IMR-90 (cell line): Measurements from ENCODE around the gene SNTG2. TPM values are rescaled to one million over a fixed set of nuclear protein-coding genes. Genes with fewer than 3 reads are reported as not detected.

ENCODE experiments used
- ATAC-seq: fragments of 200-7000 bp; cut with Tn5 transposase; 2 replicates; pipeline ENCODE4 v1.9.1; 2020; ENCODE audit warnings: low read depth, mild to moderate bottlenecking, moderate library complexity
- BruUV-seq: library from RNA; stranded (reverse); fragments of 400-500 nt; replicated peaks from 2 replicates; lab custom pipeline; 2021; lab: Mats Ljungman, UMichigan
- CTCF ChIA-PET: fragments of 300-600 bp; formaldehyde crosslinking; extraction: SDS; loops from one replicate; lab custom pipeline; 2021; ENCODE audit warnings: antibody characterized with exemption; lab: Yijun Ruan, JAX
- POLR2A ChIA-PET: fragments of 300-600 bp; sonication (Branson Sonifier 250); formaldehyde crosslinking; loops from one replicate; lab custom pipeline; 2022; ENCODE audit warnings: antibody characterized with exemption; ENCODE audit not compliant: unreplicated experiment; lab: Charles Lee
- DNase-seq: peaks from one replicate; pipeline ENCODE4 v3.0.0; 2013
- H2AFZ ChIP-seq: replicated peaks from 2 replicates; pipeline ENCODE3; 2013; ENCODE audit warnings: low read length, mild to moderate bottlenecking; ENCODE audit not compliant: poor library complexity
- H2AK5ac ChIP-seq: 2 replicates; pipeline ENCODE4 v1.6.1; 2013; ENCODE audit warnings: low read depth, low read length, inconsistent platforms
- H2AK9ac ChIP-seq: replicated peaks from 2 replicates; pipeline ENCODE3; 2013; ENCODE audit warnings: mild to moderate bottlenecking, low read depth, low read length, moderate library complexity; ENCODE audit not compliant: poor library complexity
- H2BK120ac ChIP-seq: 2 replicates; pipeline ENCODE4 v1.6.1; 2013; ENCODE audit warnings: low read depth, low read length, inconsistent platforms
- H2BK15ac ChIP-seq: 3 replicates; pipeline ENCODE4 v1.6.1; 2013; ENCODE audit warnings: low read depth, low read length, inconsistent platforms
- H2BK20ac ChIP-seq: 2 replicates; pipeline ENCODE4 v1.6.1; 2013; ENCODE audit warnings: low read depth, mild to moderate bottlenecking, inconsistent platforms, low read length, moderate library complexity
- H2BK5ac ChIP-seq: 2 replicates; pipeline ENCODE4 v1.6.1; 2013; ENCODE audit warnings: mild to moderate bottlenecking, low read depth, low read length, inconsistent platforms; ENCODE audit not compliant: poor library complexity, severe bottlenecking
- H3K14ac ChIP-seq: replicated peaks from 2 replicates; pipeline ENCODE4 v1.6.1; 2013; ENCODE audit warnings: low read depth, low read length, inconsistent platforms
- H3K18ac ChIP-seq: 2 replicates; pipeline ENCODE4 v1.6.1; 2013; ENCODE audit warnings: low read depth, low read length, control low read depth
- H3K23ac ChIP-seq: 2 replicates; pipeline ENCODE4 v1.6.1; 2013; ENCODE audit warnings: low read depth, low read length, inconsistent platforms
- H3K27ac ChIP-seq: 2 replicates; pipeline ENCODE4 v1.5.1; 2013; ENCODE audit warnings: mild to moderate bottlenecking, control low read depth, low read length; ENCODE audit not compliant: insufficient read depth
- H3K27me3 ChIP-seq: 2 replicates; pipeline ENCODE4 v1.6.1; 2013; ENCODE audit warnings: low read length; ENCODE audit not compliant: control insufficient read depth, insufficient read depth
- H3K36me3 ChIP-seq: 2 replicates; pipeline ENCODE4 v1.6.1; 2013; ENCODE audit warnings: low read length, mixed read lengths; ENCODE audit not compliant: control insufficient read depth, insufficient read depth
- H3K4ac ChIP-seq: 2 replicates; pipeline ENCODE4 v1.6.1; 2013; ENCODE audit warnings: low read depth, low read length, inconsistent platforms
- H3K4me1 ChIP-seq: 2 replicates; pipeline ENCODE4 v1.6.1; 2013; ENCODE audit warnings: low read length, mixed read lengths; ENCODE audit not compliant: control insufficient read depth, insufficient read depth
- H3K4me2 ChIP-seq: 2 replicates; pipeline ENCODE4 v1.6.1; 2013; ENCODE audit warnings: low read depth, mild to moderate bottlenecking, control low read depth, low read length, moderate library complexity
- H3K4me3 ChIP-seq: 2 replicates; pipeline ENCODE4 v1.5.1; 2013; ENCODE audit warnings: low read depth, mild to moderate bottlenecking, control low read depth, low read length, moderate library complexity; ENCODE audit not compliant: insufficient read depth
- H3K56ac ChIP-seq: 2 replicates; pipeline ENCODE4 v1.6.1; 2013; ENCODE audit warnings: low read length, inconsistent platforms; ENCODE audit not compliant: insufficient read depth; ENCODE audit errors: extremely low read depth
- H3K79me1 ChIP-seq, 2 experiments: 2 replicates each; pipeline ENCODE4 v1.6.1; 2013; ENCODE audit warnings: low read length in 2 of 2, inconsistent platforms in 1 of 2, low read depth in 1 of 2
- H3K9ac ChIP-seq: 2 replicates; pipeline ENCODE4 v1.6.1; 2013; ENCODE audit warnings: low read depth, low read length, control low read depth
- H3K9me1 ChIP-seq: 2 replicates; pipeline ENCODE4 v1.6.1; 2013; ENCODE audit warnings: low read length, inconsistent platforms; ENCODE audit not compliant: insufficient read depth
- H3K9me3 ChIP-seq: 2 replicates; pipeline ENCODE4 v1.6.1; 2013; ENCODE audit warnings: low read length; ENCODE audit not compliant: control insufficient read depth, insufficient read depth
- H4K20me1 ChIP-seq: 2 replicates; pipeline ENCODE4 v1.6.1; 2013; ENCODE audit warnings: low read length, inconsistent platforms; ENCODE audit not compliant: insufficient read depth
- H4K5ac ChIP-seq: 2 replicates; pipeline ENCODE4 v1.6.1; 2013; ENCODE audit warnings: mild to moderate bottlenecking, low read depth, low read length, control low read depth
- H4K8ac ChIP-seq, 2 experiments: 2 replicates each; pipeline ENCODE4 v1.6.1; 2013; ENCODE audit warnings: low read depth in 2 of 2, low read length in 2 of 2, control low read depth in 1 of 2, inconsistent platforms in 1 of 2
- H4K91ac ChIP-seq: 2 replicates; pipeline ENCODE4 v1.6.1; 2013; ENCODE audit warnings: low read depth, low read length, inconsistent platforms; ENCODE audit not compliant: insufficient read depth
- BHLHE40 ChIP-seq: fragments of 150-350 bp; IDR thresholded peaks from 2 replicates; pipeline ENCODE4 v1.6.1; 2016; ENCODE audit warnings: mild to moderate bottlenecking, low read depth, low read length
- CEBPB ChIP-seq: IDR thresholded peaks from 2 replicates; pipeline ENCODE4 v1.6.1; 2012; ENCODE audit warnings: low read depth, low read length, improper control_type of control experiment
- CHD1 ChIP-seq: IDR thresholded peaks from 2 replicates; pipeline ENCODE4 v1.6.1; 2012; ENCODE audit warnings: low read depth, low read length, improper control_type of control experiment
- FOS ChIP-seq: fragments of 150-350 bp; IDR thresholded peaks from 2 replicates; pipeline ENCODE4 v1.6.1; 2016; ENCODE audit warnings: low read depth, low read length
- MAFK ChIP-seq: IDR thresholded peaks from 2 replicates; pipeline ENCODE4 v1.6.1; 2012; ENCODE audit warnings: low read depth, low read length, improper control_type of control experiment
- MAZ ChIP-seq: IDR thresholded peaks from 2 replicates; pipeline ENCODE4 v1.6.1; 2012; ENCODE audit warnings: low read depth, mild to moderate bottlenecking, low read length, improper control_type of control experiment, moderate library complexity, borderline replicate concordance
- MXI1 ChIP-seq: IDR thresholded peaks from 2 replicates; pipeline ENCODE4 v1.6.1; 2012; ENCODE audit warnings: low read depth, mild to moderate bottlenecking, low read length, moderate library complexity, borderline replicate concordance
- NFE2L2 ChIP-seq: fragments of 150-350 bp; IDR thresholded peaks from 2 replicates; pipeline ENCODE4 v1.6.1; 2016; ENCODE audit warnings: low read depth, mild to moderate bottlenecking, low read length
- POLR2A ChIP-seq: IDR thresholded peaks from 2 replicates; pipeline ENCODE4 v1.6.1; 2012; ENCODE audit warnings: mild to moderate bottlenecking, low read depth, low read length
- RAD21 ChIP-seq: IDR thresholded peaks from 2 replicates; pipeline ENCODE4 v1.6.1; 2012; ENCODE audit warnings: low read length, improper control_type of control experiment
- RCOR1 ChIP-seq: IDR thresholded peaks from 2 replicates; pipeline ENCODE4 v1.6.1; 2012; ENCODE audit warnings: mild to moderate bottlenecking, low read length, improper control_type of control experiment; ENCODE audit not compliant: insufficient replicate concordance
- RFX5 ChIP-seq: IDR thresholded peaks from 2 replicates; pipeline ENCODE4 v1.8.0; 2012; ENCODE audit warnings: low read depth, mild to moderate bottlenecking, low read length, moderate library complexity
- SMC3 ChIP-seq: fragments of 150-350 bp; IDR thresholded peaks from 2 replicates; pipeline ENCODE4 v1.6.1; 2016; ENCODE audit warnings: low read depth, mild to moderate bottlenecking, antibody characterized with exemption, low read length, moderate library complexity
- WGBS, 2 experiments: methylation state at CpG; one replicate each; pipeline versions ENCODE4 v1.1.5 to v1.1.7; 2013; ENCODE audit warnings: missing lambda C conversion rate in 2 of 2; ENCODE audit not compliant: insufficient read length in 1 of 2; ENCODE audit errors: extremely low coverage in 2 of 2; 5-methylcytosine and 5-hydroxymethylcytosine counted together
- dilution Hi-C: fragments of 300-500 bp; cut with HindIII; formaldehyde crosslinking; loops from one replicate; pipeline ENCODE4 v1.14.3; 2018; ENCODE audit warnings: low sequenced_read_pairs; ENCODE audit not compliant: unreplicated experiment
- in situ Hi-C: fragments of 300-500 bp; cut with MboI; formaldehyde crosslinking; loops from 3 replicates; pipeline ENCODE4 v1.14.3; 2019; ENCODE audit warnings: low sequenced_read_pairs, inconsistent platforms, mixed read lengths
- intact Hi-C: fragments of 100-400 bp; cut with micrococcal nuclease; formaldehyde crosslinking; loops from 2 replicates; pipeline ENCODE4 v1.10.0; 2022
- polyA plus RNA-seq, 3 experiments: library from polyadenylated mRNA; depleted of rRNA; stranded (reverse); fragments of >200 nt; gene quantifications; 2 replicates each; pipeline ENCODE4 v1.2.3, GENCODE V29; 2012; ENCODE audit warnings: low replicate concordance in 1 of 3
- total RNA-seq: library from RNA; depleted of rRNA; stranded (reverse); fragments of >200 nt; gene quantifications from 2 replicates; pipeline ENCODE4 v1.2.3, GENCODE V29; 2012
- TF ChIP-seq, protein P1 (sequence below): fragments of 150-350 bp; IDR thresholded peaks from 2 replicates; pipeline ENCODE4 v1.6.1; 2017; ENCODE audit warnings: mild to moderate bottlenecking, antibody characterized with exemption, low read length, low read depth
- TF ChIP-seq, protein P2 (sequence below): fragments of 150-350 bp; IDR thresholded peaks from 2 replicates; pipeline ENCODE4 v1.6.1; 2016; ENCODE audit warnings: low read depth, mild to moderate bottlenecking, low read length, moderate library complexity, borderline replicate concordance
- TF ChIP-seq, protein P3 (sequence below): conservative IDR thresholded peaks from 2 replicates; pipeline ENCODE4 v1.5.1; 2012; ENCODE audit warnings: mild to moderate bottlenecking, low read depth, low read length, improper control_type of control experiment

SNTG2 gene
- total and polyA plus RNA-seq, 2 of the 4 experiments (the other 2 are of a cell fraction): under 0.01 to 0.17 TPM

GRCh38 chr2:1405967-1406366 is 455.3 kb downstream of the SNTG2 start:
- H4K20me1 ChIP-seq: no peaks in the 10 kb centered on the region
- BruUV-seq: no TSS peak
- H3K56ac ChIP-seq: no peak overlapping the region
- H3K36me3 ChIP-seq: no peaks in the 10 kb centered on the region
- no peaks in the 10 kb centered on the region for H3K27me3 ChIP-seq
- H2BK120ac ChIP-seq: no peak overlapping the region
- ATAC-seq (no peak), DNase-seq (no peak)
- no peak overlapping the region for H2BK5ac ChIP-seq
- no peak overlapping the region for H3K4me2 ChIP-seq
- H3K14ac ChIP-seq: no peak overlapping the region
- no peak overlapping the region for H2BK20ac ChIP-seq
- no peak overlapping the region for H4K5ac ChIP-seq
- H4K91ac ChIP-seq: no peak overlapping the region
- dilution Hi-C loops (no loop called here), intact Hi-C loops (no loop called here), in situ Hi-C loops (no loop called here)
- no peaks in the 10 kb centered on the region for H3K4me1 ChIP-seq
- ChIA-PET CTCF (no interaction called here), POLR2A (no interaction called here)
- no peak overlapping the region for H2AK9ac ChIP-seq
- no peak overlapping the region for H3K27ac ChIP-seq
- no CpG with 5 or more reads among the region's 3 CpGs for WGBS, 2 experiments
- no peaks in the 10 kb centered on the region for H3K79me1 ChIP-seq
- H3K4me3 ChIP-seq: no peak overlapping the region
- no peaks in the 10 kb centered on the region for H3K9me1 ChIP-seq
- no peak overlapping the region for H2AFZ ChIP-seq
- no peak overlapping the region for H3K18ac ChIP-seq
- H3K9ac ChIP-seq: no peak overlapping the region
- H4K8ac ChIP-seq: no peak overlapping the region
- H3K4ac ChIP-seq: no peak overlapping the region
- H2AK5ac ChIP-seq: no peak overlapping the region
- TF ChIP-seq CEBPB: no peak
- TF ChIP-seq RFX5: no peak
- TF ChIP-seq, protein P1, sequence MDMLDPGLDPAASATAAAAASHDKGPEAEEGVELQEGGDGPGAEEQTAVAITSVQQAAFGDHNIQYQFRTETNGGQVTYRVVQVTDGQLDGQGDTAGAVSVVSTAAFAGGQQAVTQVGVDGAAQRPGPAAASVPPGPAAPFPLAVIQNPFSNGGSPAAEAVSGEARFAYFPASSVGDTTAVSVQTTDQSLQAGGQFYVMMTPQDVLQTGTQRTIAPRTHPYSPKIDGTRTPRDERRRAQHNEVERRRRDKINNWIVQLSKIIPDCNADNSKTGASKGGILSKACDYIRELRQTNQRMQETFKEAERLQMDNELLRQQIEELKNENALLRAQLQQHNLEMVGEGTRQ: no peak
- TF ChIP-seq RCOR1: no peak
- TF ChIP-seq MXI1: no peak
- TF ChIP-seq MAZ: no peak
- no peak for TF ChIP-seq POLR2A
- no peak for TF ChIP-seq BHLHE40
- TF ChIP-seq, protein P2, sequence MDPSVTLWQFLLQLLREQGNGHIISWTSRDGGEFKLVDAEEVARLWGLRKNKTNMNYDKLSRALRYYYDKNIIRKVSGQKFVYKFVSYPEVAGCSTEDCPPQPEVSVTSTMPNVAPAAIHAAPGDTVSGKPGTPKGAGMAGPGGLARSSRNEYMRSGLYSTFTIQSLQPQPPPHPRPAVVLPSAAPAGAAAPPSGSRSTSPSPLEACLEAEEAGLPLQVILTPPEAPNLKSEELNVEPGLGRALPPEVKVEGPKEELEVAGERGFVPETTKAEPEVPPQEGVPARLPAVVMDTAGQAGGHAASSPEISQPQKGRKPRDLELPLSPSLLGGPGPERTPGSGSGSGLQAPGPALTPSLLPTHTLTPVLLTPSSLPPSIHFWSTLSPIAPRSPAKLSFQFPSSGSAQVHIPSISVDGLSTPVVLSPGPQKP: no peak
- TF ChIP-seq RAD21: no peak
- TF ChIP-seq, protein P3, sequence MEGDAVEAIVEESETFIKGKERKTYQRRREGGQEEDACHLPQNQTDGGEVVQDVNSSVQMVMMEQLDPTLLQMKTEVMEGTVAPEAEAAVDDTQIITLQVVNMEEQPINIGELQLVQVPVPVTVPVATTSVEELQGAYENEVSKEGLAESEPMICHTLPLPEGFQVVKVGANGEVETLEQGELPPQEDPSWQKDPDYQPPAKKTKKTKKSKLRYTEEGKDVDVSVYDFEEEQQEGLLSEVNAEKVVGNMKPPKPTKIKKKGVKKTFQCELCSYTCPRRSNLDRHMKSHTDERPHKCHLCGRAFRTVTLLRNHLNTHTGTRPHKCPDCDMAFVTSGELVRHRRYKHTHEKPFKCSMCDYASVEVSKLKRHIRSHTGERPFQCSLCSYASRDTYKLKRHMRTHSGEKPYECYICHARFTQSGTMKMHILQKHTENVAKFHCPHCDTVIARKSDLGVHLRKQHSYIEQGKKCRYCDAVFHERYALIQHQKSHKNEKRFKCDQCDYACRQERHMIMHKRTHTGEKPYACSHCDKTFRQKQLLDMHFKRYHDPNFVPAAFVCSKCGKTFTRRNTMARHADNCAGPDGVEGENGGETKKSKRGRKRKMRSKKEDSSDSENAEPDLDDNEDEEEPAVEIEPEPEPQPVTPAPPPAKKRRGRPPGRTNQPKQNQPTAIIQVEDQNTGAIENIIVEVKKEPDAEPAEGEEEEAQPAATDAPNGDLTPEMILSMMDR: no peak
- no peak for TF ChIP-seq FOS
- TF ChIP-seq CHD1: no peak
- no peak for TF ChIP-seq MAFK
- TF ChIP-seq SMC3: no peak
- no peak for TF ChIP-seq NFE2L2
- H3K9me3 ChIP-seq: peaks cover 20% of the 10 kb centered on the region
- no peak overlapping the region for H3K23ac ChIP-seq
- no peak overlapping the region for H2BK15ac ChIP-seq
